Omental fat pad (tissue), 4 donors: ENCODE measurements around the gene ENO3. TPM values are rescaled to one million over a fixed set of nuclear protein-coding genes. Genes with fewer than 3 reads are reported as not detected.

Experiments used
- ATAC-seq: fragments of 150-250 bp; one replicate; pipeline ENCODE4 v1.9.1; 2016; ENCODE audit warnings: mild to moderate bottlenecking, moderate library complexity; ENCODE audit not compliant: low FRiP score
- DNase-seq: peaks from one replicate; pipeline ENCODE4 v3.0.0-alpha.2; 2019; ENCODE audit warnings: low spot score
- CTCF ChIP-seq, 3 donors: fragments of 450-650 bp; IDR thresholded peaks; one replicate each; pipeline ENCODE4 v1.5.1; 2016 to 2017; ENCODE audit warnings: antibody characterized with exemption in 3 of 3, mild to moderate bottlenecking in 3 of 3, moderate library complexity in 2 of 3
- total RNA-seq, 4 donors: library from RNA; depleted of rRNA; stranded (reverse); fragments of >200 nt; gene quantifications; one replicate each; pipeline ENCODE4 v1.1.0, GENCODE V29; 2016

The ENO3 gene
- total RNA-seq, 4 donors from 2014 or later, result 2.8 to 5.3 (median 3.3) TPM

DNA sequence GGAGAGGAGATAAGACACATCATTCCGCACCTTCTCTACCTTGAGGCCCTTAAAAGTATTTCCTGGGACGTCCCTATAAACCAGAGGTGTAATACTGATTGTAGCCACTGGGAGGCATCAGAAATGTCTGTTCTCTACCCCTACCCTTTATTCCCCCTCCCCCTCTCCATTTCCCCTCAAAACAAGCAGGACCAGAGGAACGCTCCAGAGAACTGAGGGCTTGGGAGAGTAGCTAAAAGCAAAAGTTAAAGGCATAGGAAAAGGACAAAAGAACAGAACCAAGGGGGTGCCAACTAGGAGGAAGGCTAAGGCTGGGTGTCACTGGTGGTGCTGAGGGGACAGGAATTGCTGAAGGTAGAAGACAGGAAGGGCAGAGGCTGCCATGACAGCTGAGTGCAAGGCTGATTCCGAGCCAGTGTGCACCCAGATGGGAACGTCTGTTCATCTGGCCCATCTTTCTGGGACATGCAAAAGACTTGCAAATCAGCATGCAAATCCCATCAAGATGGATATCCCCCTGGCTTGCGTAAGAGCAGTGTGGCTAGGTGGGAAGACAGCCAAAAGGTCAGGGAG, 29.8 kb downstream of the ENO3 start:
- DNase-seq, result no peak
- ATAC-seq, result peak; percentile 62
- TF ChIP-seq CTCF (IDR thresholded peaks at IDR 0.05), result peak in 1 of 3 donors; percentile 66

DNA sequence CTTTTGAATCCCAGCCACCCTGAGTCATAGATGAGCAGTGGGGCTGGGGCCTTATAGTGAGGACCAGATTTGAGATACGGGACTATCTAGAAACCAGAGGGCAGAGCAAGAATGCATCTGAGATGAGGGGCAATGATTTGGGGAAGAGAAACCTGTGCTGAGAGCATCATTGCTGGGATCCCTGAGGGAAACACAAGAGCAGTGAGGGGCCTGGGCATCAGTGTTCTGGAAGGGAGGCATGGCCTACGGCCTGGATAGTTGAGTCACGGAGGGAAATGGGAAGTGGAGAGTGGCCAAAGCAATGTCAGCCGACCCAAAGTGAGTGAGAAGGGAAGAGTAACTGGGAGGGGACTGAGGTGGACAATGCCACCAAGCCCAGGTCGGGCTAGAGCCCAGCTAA, 31.4 kb downstream of the ENO3 start:
- DNase-seq (no peak), ATAC-seq (no peak)
- no peak for TF ChIP-seq CTCF (IDR thresholded peaks at IDR 0.05)

GRCh38 chr17:4986403-4986802, 35.5 kb downstream of the ENO3 start:
- no peak for TF ChIP-seq CTCF (IDR thresholded peaks at IDR 0.05)
- DNase-seq (no peak), ATAC-seq (no peak)

DNA sequence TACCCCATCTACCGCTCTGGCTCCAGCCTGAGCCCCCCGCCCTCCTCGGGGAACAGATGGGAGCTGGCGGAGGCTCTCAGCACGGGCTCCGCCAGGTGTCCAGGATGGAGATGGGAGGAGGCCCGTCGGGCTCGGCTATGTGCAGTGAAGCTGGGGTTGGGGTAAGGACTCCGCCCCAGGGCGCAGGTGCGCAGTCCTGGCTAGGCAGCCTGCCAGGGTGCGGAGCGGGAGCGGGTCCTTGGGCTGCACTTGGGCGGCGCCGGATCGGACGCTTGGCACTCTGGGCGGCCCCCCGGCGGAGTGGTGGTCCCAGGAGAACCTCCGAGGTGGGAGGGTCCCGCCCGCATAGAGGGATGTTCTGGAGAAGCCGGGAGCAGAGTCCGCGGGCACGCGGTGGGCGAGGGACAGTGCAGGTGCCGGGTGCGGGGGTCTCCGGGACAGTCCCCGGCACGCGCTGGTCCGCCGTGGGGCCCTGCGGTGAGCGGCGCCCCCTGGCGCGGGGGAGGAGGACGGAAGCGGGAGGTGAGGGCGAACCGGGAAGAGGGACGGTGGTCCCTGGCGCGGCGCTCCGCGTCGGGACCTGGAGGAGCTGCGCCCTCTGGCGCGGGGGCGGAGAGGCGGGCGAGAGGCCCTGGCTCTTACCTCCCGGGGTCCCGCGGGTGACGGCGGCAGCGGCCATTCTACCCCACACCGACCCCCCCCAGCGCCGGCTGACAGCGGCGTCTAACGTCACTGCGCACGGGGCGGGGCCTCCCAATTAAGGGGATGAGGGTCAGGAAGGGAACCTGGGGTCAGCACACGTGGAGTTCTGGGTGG, 36.2 kb downstream of the ENO3 start, which contains the start of gene CAMTA2:
CAMTA2 (minus strand) TSS at position 725 of the 816 bp plus-strand sequence. CDS start 1,453 bp downstream, outside the sequence.
- ATAC-seq (peak; percentile 86), DNase-seq (peak; percentile 76)
- no peak for TF ChIP-seq CTCF (IDR thresholded peaks at IDR 0.05)

DNA sequence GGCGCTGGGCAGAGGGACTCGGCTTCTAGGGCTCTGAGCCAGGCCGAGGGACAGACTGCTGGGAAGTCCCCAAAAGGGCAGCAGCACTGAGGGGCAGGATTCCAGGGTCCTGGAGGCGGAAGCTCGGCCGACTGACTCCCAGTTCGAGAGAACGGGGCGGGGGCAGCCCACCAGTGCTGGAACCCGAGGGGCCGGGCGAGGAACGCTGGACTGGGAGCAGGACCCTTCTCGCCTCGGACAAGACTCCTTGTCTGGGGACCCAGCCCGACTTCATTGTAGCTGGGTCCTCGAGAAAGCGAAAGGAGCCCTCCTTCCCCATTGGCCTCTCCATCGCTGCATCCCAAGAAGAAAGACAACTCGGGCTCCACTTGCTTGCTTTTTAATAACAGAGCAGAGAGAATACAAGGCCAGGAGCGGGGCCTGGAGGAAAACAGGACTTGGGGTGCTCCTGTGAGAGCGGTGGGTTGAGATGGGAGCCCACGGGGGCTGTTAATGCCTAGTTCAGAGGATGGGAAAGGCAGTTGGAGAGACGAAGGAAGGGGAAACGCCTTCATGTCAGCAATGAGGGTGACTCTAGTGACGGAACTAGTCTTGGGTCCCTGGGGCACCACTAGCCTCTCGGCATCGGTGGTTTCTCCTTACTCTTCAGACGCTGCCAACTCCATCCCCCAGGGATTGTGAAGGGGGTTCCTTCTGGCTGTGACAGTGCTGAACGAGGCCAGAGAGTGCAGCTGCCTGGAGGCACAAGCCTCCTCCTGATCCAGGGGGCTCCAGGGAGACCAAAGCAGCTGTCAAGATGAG, 37.0 kb downstream of the ENO3 start:
- no peak for TF ChIP-seq CTCF (IDR thresholded peaks at IDR 0.05)
- peak; percentile 36 for ATAC-seq
- DNase-seq, result no peak

- TF ChIP-seq CTCF (IDR thresholded peaks at IDR 0.05), result no peak
- ATAC-seq (no peak), DNase-seq (no peak)
Observed at GRCh38 chr17:4994081-4994595, 43.2 kb downstream of the ENO3 start.
